Caki2 (cell line): ENCODE results near the gene CFAP161. TPM values are rescaled to one million over a fixed set of nuclear protein-coding genes. Genes with fewer than 3 reads are reported as not detected.
"Not testable (repeated sequence)": the region's sequence is repeated elsewhere in the genome, so short reads cannot be mapped to it uniquely, and the experiment has no call there.

Experiments used
- DNase-seq: peaks from one replicate; pipeline ENCODE4 v3.0.0-alpha.2; 2015; ENCODE audit warnings: low read depth
- in situ Hi-C: cut with HindIII; loops from 2 replicates; pipeline ENCODE4 v1.10.0; 2016; ENCODE audit warnings: low sequenced_read_pairs, low pct_unique_long_range_greater_than_20kb, mixed read lengths
- total RNA-seq: library from RNA; depleted of rRNA; stranded (reverse); fragments of >200 nt; shearing (Covaris generic); gene quantifications from 2 replicates; pipeline ENCODE4 v1.2.3, GENCODE V29; 2014; ENCODE audit warnings: low replicate concordance

Gene CFAP161
- total RNA-seq, 1 experiment from 2014 or later, result not detected

- no peak for DNase-seq
- in situ Hi-C loops, result no loop called here
Measured at GRCh38 chr15:81101894-81102815, 31.9 kb upstream of the CFAP161 start.

GRCh38 chr15:81103857-81104256 is 30.2 kb upstream of the CFAP161 start:
- in situ Hi-C loops, result no loop called here
- no peak for DNase-seq

DNA sequence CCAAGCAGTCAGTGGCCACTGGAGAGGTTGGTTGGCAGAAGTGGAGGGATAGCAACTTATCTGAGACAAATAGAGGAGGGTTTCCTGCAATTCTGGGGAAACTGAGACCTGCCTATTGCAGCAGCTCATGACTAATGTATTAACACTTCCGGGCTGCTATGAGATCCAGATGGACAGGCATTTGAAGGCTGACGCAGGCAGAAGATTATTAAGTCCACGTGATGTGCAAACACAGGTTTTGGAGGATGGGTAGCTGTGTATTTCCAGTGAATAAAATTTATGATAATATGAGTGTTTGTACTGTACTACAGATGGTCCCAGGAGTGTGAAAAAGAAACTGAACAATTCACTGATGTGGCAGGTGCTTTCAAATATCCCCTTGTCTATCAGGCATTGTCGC is 28.5 kb upstream of the CFAP161 start:
- in situ Hi-C loops, result no loop called here
- no peak for DNase-seq

DNA sequence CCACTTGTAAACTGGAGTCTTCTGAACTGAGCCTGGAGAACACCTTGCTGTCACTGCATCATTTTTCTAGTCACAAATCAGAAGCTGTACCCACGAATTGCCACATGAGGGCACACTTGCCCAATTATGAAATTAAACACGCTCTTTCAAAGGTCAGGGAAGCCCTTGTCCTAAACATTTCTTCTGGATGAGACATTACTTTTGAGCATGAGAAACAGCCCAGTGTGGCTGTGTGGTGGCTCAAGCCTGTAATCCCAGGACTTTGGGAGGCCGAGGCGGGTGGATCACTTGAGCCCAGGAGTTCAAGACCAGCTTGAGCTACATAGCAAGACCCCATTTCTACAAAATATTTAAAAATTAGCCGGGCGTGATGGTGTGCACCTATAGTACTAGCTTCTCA is 27.5 kb upstream of the CFAP161 start:
- peak; percentile 40 for DNase-seq
- in situ Hi-C loops, result no loop called here

GRCh38 chr15:81107889-81108288 is 26.2 kb upstream of the CFAP161 start:
- DNase-seq, result no peak
- in situ Hi-C loops, result no loop called here

- in situ Hi-C loops, result no loop called here
Measured at GRCh38 chr15:81108427-81108826, 25.6 kb upstream of the CFAP161 start.

GRCh38 chr15:81111018-81111417 is 23.1 kb upstream of the CFAP161 start:
- DNase-seq, result no peak
- in situ Hi-C loops, result no loop called here

More at GRCh38 chr15:81108427-81108826, 25.6 kb upstream of the CFAP161 start:
- DNase-seq, result no peak

GRCh38 chr15:81111510-81112470 is 22.3 kb upstream of the CFAP161 start:
- in situ Hi-C loops, result no loop called here
- DNase-seq, result no peak

- no peak for DNase-seq
- in situ Hi-C loops, result no loop called here
Measured at GRCh38 chr15:81113204-81113657, 20.8 kb upstream of the CFAP161 start.

DNA sequence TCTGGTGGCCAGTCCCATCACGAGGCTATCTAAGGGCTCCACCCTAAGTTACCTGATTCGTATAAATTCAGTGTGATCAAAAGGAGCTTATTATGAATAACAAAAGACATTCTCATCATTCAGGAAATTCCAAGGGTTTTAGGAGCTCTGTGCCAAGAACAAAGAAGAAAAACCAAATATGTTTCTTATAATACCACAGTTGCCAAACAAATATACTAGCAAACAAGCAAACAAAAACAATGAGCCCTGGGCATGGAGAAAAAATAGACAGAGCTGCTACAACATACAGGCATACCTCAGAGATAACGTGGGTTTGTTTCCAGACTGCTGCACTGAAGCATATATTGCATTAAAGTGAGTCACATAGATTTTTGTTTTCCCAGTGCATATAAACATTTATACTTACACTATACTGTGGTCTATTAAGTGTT is 20.2 kb upstream of the CFAP161 start:
- no peak for DNase-seq
- in situ Hi-C loops, result no loop called here

DNA sequence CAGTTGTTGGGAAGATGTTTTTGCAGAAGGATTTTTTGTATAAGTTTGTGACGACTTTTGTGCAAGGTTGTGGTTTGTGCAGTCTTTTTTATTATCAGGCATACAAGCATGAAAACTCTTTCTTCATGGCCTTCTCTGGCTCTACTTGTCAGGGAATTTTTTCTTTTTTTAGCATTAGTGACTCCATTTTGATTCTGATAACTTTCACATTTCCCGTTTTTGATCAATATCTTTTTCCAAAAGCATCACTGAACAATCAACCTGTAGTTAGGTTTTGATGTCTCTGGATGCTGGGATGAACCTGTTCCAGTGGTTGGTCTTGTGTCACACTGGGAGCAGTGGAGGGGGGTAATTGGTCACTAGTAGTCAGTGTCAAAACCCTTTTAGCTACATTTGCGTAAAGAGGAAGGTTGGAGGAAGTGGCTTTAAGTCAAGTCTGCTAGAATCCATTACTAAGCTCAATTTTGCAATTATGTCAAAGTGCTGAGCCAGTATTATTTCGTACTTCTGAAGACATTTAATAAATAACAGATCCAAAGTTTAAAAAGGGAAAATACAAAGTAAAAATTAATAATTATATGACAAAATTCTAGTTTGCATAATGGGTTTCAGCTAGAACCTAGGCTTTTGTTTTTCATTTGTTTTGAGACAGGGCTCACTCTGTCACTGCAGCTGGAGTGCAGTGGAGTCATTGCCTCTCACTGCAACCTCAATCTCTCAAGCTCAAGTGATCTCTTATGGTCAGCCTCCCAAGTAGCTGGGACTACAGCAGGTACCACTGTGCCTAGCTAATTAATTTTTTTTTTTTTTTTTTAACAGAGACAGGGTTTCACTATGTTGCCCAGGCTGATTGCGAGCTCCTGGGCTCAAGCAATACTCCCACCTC is 18.8 kb upstream of the CFAP161 start:
- in situ Hi-C loops, result no loop called here
- DNase-seq, result no peak

DNA sequence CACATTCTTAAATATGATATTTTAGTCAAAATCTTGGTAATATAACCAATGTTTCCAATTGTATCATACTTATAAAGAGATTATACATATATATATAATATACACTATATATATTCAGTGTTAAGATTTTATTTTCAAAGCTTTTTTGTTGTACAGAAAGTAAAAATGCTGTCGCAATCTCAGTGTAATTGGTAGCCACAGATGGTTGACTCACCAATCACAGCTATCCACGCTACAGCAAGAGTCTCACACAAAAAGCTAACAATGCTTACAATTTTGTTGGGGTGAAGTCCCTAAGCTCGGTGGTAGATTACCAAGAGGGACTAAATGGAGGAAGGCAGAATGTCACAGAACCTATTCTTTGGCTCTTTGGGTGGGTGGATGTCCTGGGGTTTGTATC is 16.9 kb upstream of the CFAP161 start:
- in situ Hi-C loops, result no loop called here
- DNase-seq, result no peak

DNA sequence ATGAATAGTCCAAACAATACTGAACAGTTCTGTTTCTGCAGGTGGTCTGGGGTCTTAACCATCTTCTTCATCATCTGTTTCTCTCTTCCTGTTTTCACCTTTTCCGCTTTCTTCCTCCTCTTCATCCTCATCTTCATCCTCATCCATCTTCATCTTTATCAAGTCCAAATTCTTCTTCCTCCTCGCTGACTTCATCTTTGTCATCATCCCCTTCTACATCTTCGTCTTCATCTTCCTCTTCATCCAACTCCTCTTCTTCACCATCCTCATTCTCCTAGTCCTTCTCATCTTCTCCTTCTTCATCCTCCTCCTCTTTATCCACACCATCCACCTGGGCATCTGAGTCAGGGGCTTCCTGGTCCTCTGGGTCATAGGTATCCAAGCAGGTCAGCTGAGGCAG is 16.5 kb upstream of the CFAP161 start:
- in situ Hi-C loops, result no loop called here
- no peak for DNase-seq

DNA sequence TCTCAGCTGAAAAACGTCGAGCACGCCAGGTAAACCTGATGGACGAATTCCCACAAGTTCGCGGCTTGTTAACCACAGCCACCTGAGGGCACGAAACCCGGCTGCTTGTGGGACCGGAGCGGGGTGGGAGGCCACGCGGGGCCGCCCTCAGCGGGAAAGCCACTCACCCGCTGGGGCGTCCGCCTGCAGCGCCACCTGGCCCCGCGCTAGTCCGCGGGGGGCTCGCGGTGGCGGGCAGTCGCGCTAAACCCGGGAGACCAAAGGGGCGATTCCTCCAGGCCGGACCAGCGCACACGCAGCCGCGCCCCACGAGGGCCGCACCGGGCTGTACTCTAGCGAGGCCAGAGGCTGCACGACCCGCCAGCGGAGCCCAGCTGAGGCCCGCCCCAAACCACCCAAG is 15.7 kb upstream of the CFAP161 start:
- in situ Hi-C loops, result no loop called here
- DNase-seq, result no peak

DNA sequence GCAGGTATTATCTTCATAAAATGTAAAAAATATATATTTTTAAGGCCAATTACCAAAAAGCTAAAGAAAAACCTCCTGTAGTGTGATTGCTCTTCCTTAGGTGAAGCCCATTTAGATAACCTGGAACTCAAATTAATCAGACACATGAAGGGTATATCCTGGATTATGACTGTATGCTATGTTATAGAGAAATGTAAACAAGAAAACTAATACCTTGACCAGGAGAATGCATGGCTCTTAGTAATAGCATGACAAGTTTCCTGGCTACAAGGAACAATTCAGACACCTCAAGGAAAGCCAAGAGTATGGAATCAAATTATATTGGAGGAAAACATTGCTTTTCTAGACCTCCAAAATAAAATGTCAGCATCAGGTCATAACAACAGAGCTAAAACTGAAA is 14.0 kb upstream of the CFAP161 start:
- no peak for DNase-seq
- in situ Hi-C loops, result no loop called here

DNA sequence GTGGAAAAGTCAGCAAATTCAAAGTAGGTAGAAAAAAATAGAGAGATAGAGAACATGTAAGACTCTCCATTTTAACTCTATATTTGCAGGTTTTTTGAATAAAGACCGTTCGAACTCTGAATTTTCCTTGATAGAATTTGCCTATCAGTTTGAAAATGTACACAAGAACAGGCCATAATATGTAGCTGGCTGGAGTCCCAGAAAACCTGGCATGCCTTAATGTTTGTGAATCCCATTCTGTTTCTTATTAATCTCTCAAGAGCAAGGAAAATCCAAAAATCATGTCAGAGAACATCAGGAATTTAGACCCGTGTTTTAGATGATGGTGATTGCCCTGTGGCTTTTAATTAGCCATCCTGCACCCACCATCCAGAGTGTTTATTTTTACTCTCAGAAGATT is 7.2 kb upstream of the CFAP161 start:
- no peak for DNase-seq

DNA sequence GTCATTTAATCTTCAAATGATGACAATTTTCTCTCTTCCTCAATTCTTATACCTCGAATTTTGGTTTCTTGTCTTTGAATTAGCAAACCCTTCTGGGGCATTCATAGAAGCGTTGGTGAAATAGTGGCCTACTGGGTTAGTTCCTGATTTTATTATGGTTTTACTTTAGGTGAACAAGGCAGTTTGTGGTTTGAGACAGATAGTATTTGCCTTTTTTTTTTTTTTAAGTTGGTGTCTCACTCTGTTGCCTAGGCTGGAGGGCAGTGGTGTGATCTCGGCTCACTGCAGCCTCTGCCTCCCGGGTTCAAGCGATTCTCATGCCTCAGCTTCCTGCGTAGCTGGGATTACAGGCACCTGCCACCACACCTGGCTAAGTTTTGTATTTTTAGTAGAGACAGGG is 7.4 kb downstream of the CFAP161 start:
- in situ Hi-C loops, DNase-seq: not testable (repeated sequence)

More for the DNA sequence above, 7.2 kb upstream of the CFAP161 start:
- in situ Hi-C loops, result no loop called here

GRCh38 chr15:81146006-81146405 is 11.9 kb downstream of the CFAP161 start:
- no peak for DNase-seq
- in situ Hi-C loops, result no loop called here
